GM21447 (cell line): ENCODE data around the gene CALCOCO1.
A peak's percentile ranks its signal among the peaks of the same experiment; 100 is the strongest.

ENCODE experiments used
- ATAC-seq: cut with Tn5 transposase; IDR thresholded peaks from one replicate; pipeline ENCODE4 v1.9.1; 2021; ENCODE audit not compliant: unreplicated experiment

CALCOCO1 gene

DNA sequence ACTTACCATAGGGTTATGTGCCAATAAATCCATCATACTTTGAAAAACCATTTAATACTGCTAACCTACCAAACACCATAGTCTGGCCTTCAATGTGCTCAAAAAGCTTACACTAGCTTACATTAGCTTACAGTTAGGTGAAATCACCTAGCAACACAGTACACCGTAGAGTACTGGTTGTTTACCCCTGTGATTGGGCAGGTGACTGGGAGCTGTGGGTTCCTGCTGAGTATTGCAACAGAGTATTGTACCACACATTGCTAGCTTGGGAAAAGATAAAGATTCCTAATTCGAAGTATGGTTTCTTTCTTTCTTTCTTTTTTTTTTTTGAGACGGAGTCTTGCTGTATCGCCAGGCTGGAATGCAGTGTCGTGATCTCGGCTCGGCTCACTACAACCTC lies 56.9 kb downstream of the CALCOCO1 start:
- ATAC-seq: no peak

DNA sequence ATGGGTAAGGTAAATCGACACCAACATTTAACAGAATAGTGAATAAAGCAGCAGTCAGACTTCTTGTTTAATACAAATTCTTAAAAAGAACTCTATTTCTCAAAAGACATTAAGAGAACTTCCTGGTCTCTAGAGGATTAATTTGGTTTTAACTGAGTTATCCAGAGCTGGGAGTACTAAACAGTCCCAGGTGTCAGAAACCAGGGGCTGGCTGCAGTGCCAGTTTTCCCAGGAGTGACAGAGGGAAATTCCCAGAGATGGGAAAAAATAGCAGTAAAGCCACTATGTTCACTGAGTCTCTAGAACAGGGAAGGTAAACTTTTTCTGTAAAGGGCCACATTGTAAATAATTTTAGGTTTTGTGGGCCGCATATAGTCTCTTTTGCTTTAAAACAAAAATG lies 60.2 kb downstream of the CALCOCO1 start:
- no peak for ATAC-seq

DNA sequence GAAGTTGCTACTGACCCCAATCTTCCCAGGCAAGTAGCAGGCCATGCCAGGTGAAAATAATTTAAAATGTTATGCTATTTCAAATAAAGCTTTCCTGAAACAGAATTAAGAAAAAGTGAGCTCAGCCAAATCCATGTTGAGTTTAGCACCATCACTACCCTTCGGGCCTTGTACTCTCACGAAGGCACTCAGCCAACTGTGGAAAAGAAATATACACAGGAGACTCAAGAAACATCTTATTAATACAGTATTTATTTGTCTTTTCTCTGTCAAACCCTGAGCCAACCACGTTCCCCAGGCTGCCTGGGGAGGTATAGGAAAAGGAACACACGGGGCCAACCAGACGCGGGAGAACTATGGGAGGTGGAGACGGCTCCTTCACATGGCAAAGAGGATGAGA lies 62.3 kb downstream of the CALCOCO1 start:
- ATAC-seq: no peak

DNA sequence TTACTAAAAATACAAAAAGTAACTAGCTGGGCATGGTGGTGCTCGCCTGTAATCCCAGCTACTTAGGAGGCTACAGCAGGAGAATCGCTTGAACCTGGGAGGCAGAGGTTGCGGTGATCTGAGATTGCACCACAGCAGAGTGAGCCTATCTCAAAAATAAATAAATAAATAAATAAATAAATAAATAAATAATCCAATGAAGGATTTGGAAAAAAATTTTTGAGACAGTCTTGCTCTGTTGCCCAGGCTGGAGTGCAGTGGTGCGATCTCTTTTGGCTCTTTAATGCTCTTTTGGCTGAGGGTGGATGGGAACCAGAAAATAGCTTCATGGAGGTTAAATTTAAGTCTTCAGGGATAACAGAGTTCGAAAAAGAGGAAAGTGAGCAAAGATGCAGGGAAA lies 63.1 kb downstream of the CALCOCO1 start:
- no peak for ATAC-seq

DNA sequence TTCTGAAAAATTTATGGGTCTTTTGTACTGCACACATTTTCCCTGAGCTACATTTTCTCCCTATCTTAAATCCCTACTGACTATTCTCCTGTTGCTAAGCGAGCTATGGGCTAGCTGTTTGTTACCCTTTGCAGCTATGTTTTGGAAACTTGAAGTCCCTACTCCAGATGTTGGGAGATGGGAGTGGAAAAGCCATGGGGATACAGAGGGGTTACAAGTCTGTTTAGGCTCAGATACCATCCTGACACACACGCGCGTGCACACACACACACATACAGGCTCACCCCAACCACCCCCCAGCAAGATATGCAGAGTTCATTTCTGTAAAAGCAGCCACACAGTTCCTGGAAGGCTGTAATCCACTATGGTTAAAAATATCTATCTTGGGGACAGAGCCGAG lies 67.2 kb downstream of the CALCOCO1 start:
- no peak for ATAC-seq

DNA sequence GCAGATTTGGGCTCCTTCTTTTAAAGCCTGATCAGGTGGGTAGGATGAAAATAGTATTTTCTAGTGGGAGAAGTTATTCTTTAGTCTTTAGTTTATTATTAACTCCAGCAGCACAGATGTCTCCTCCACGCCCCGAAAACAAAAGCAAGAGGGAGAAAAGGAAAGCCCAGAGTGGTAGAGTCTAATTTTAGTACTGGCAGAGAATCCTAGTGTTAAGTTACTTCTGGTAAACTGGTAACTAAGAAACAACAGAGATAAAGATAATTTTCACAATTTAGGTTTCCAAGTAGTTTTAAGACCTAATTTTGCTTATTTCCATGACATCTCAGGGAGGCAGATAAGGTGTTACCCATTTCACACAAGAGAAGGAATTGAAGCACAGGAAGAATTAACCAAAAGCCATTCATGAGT lies 67.7 kb downstream of the CALCOCO1 start:
- peak; percentile 79 for ATAC-seq

DNA sequence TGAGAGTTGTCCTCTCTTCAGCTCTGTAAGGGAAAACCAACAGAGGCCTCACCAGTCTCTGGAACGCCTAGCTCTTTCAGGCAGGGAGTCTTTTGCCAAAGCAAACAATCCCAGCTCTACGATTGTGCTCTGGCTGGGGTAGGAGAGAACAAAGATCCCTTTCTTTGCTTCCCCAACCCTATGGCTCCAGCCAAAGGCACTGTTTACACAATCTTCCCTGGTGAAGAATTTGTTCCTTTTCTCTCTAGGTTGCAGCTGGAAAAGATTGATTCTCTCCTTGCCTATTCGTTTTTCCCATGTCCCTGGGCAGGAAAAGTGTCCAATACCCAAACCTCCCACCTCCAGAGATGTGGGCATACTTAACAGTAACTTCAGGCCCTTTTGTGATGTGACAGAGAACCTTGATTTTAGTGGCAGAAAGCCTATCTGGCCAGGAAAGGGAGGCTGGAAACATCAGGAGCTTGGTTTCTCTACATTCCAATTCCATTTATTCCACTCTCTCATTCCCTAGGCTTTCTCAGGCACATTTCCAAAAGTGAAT lies 68.2 kb downstream of the CALCOCO1 start:
- peak; percentile 14 for ATAC-seq
